MCF 10A (cell line): ENCODE results near the gene PLXDC1. TPM values are rescaled to one million over a fixed set of nuclear protein-coding genes. Genes with fewer than 3 reads are reported as not detected.

Experiments
- BruUV-seq: library from RNA; stranded (reverse); fragments of 400-500 nt; replicated peaks from 2 replicates; lab custom pipeline; 2021; lab: Mats Ljungman, UMichigan
- CTCF ChIA-PET: fragments of 300-600 bp; sonication (Branson Sonifier 250); formaldehyde crosslinking; extraction: SDS; loops from one replicate; lab custom pipeline; 2021; ENCODE audit warnings: antibody characterized with exemption, inconsistent platforms; lab: Yijun Ruan, JAX
- POLR2A ChIA-PET: fragments of 300-600, 350-650 bp; sonication (Branson Sonifier 250); formaldehyde crosslinking; extraction: SDS; loops from one replicate; lab custom pipeline; 2020; ENCODE audit warnings: antibody characterized with exemption, inconsistent platforms; lab: Yijun Ruan, JAX
- DNase-seq: peaks from one replicate; pipeline ENCODE4 v3.0.0-alpha.2; 2018; ENCODE audit not compliant: unreplicated experiment
- H3K27ac Mint-ChIP-seq: one replicate; pipeline ENCODE4 v1.8.0; 2022; ENCODE audit warnings: mild to moderate bottlenecking, low read depth, mixed read lengths; ENCODE audit not compliant: unreplicated experiment
- H3K27me3 Mint-ChIP-seq: one replicate; pipeline ENCODE4 v1.8.0; 2022; ENCODE audit warnings: mixed read lengths; ENCODE audit not compliant: insufficient read depth, unreplicated experiment
- H3K36me3 Mint-ChIP-seq: one replicate; pipeline ENCODE4 v1.8.0; 2022; ENCODE audit warnings: mild to moderate bottlenecking, moderate library complexity, mixed read lengths; ENCODE audit not compliant: insufficient read depth, unreplicated experiment
- H3K4me1 Mint-ChIP-seq: one replicate; pipeline ENCODE4 v1.8.0; 2022; ENCODE audit warnings: mixed read lengths; ENCODE audit not compliant: insufficient read depth, unreplicated experiment
- H3K4me3 Mint-ChIP-seq: one replicate; pipeline ENCODE4 v1.8.0; 2022; ENCODE audit warnings: mild to moderate bottlenecking, moderate library complexity, mixed read lengths; ENCODE audit not compliant: unreplicated experiment
- H3K9me3 Mint-ChIP-seq: one replicate; pipeline ENCODE4 v1.8.0; 2022; ENCODE audit warnings: mixed read lengths; ENCODE audit not compliant: unreplicated experiment
- CTCF ChIP-seq: fragments of 200-600 bp; IDR thresholded peaks from one replicate; pipeline ENCODE4 v1.8.0; 2022; ENCODE audit warnings: antibody characterized with exemption, mild to moderate bottlenecking; ENCODE audit not compliant: unreplicated experiment
- intact Hi-C: fragments of 100-400 bp; cut with micrococcal nuclease; formaldehyde crosslinking; loops from 2 replicates; pipeline ENCODE4 v1.14.1; 2022
- total RNA-seq: library from RNA; stranded (reverse); gene quantifications from 2 replicates; pipeline ENCODE4 v1.2.3, GENCODE V29; 2022

Gene PLXDC1
- total RNA-seq, 1 experiment from 2014 or later = 0.61 TPM

- BruUV-seq = no TSS peak
- Mint-ChIP-seq H3K4me3 (no peak overlapping the region), H3K27ac (no peak overlapping the region), H3K4me1 (peaks cover 10% of the 10 kb centered on the region), H3K27me3 (peaks cover 10% of the 10 kb centered on the region), H3K9me3 (no peaks in the 10 kb centered on the region), H3K36me3 (no peaks in the 10 kb centered on the region)
- TF ChIP-seq CTCF = peak; percentile 49
- ChIA-PET POLR2A (no interaction called here), CTCF (interaction anchor here (0.6 to 3.2 kb wide), 6 partner anchors 8 to 313 kb away, joined by 3 to 24 read pairs (median 4); partner anchors contain the start of gene PLXDC1)
- intact Hi-C loops = loop anchor here (1.0 kb wide), 2 partner anchors 84 to 86 kb away; no protein-coding TSS in a partner anchor
- peak; percentile 55 for DNase-seq
These were observed 82.2 kb downstream of the PLXDC1 start for GRCh38 chr17:39069114-39069756.

- Mint-ChIP-seq H3K9me3 (no peaks in the 10 kb centered on the region), H3K27ac (no peak overlapping the region), H3K4me3 (no peak overlapping the region), H3K36me3 (no peaks in the 10 kb centered on the region), H3K4me1 (peaks cover 18% of the 10 kb centered on the region), H3K27me3 (peaks cover 8% of the 10 kb centered on the region)
- CTCF ChIA-PET = interaction anchor here (0.7 to 6.4 kb wide), 3 partner anchors 58 to 89 kb away, joined by 3 to 26 read pairs (median 9); no protein-coding TSS in a partner anchor
- intact Hi-C loops = no loop called here
- POLR2A ChIA-PET = interaction anchor here (0.9 kb wide), 1 partner anchor 88 kb away, joined by 3 read pairs; no protein-coding TSS in a partner anchor
- BruUV-seq = no TSS peak
- TF ChIP-seq CTCF = no peak
- DNase-seq = no peak
These were observed 86.6 kb downstream of the PLXDC1 start for GRCh38 chr17:39064819-39065218.

- Mint-ChIP-seq H3K4me1 (peaks cover 15% of the 10 kb centered on the region), H3K9me3 (no peaks in the 10 kb centered on the region), H3K4me3 (no peak overlapping the region), H3K36me3 (no peaks in the 10 kb centered on the region), H3K27ac (no peak overlapping the region), H3K27me3 (peaks cover 4% of the 10 kb centered on the region)
- ChIA-PET CTCF (interaction anchor here (0.6 to 6.4 kb wide), 4 partner anchors 15 to 89 kb away, joined by 3 to 26 read pairs (median 6); no protein-coding TSS in a partner anchor), POLR2A (interaction anchor here (0.9 kb wide), 1 partner anchor 88 kb away, joined by 3 read pairs; no protein-coding TSS in a partner anchor)
- BruUV-seq = no TSS peak
- TF ChIP-seq CTCF = no peak
- peak; percentile 41 for DNase-seq
- intact Hi-C loops = no loop called here
These were observed 87.1 kb downstream of the PLXDC1 start for GRCh38 chr17:39064374-39064773.

- POLR2A ChIA-PET = interaction anchor here (0.7 to 1.2 kb wide), 2 partner anchors 81 to 90 kb away, joined by 4 read pairs; no protein-coding TSS in a partner anchor
- intact Hi-C loops = no loop called here
- CTCF ChIA-PET = interaction anchor here (0.6 to 6.4 kb wide), 5 partner anchors 16 to 138 kb away, joined by 3 to 26 read pairs (median 3); no protein-coding TSS in a partner anchor
- TF ChIP-seq CTCF = no peak
- no peak overlapping the region for H3K27ac Mint-ChIP-seq
- H3K36me3 Mint-ChIP-seq = no peaks in the 10 kb centered on the region
- DNase-seq = no peak
- H3K9me3 Mint-ChIP-seq = no peaks in the 10 kb centered on the region
- H3K27me3 Mint-ChIP-seq = no peaks in the 10 kb centered on the region
- BruUV-seq = no TSS peak
- peaks cover 14% of the 10 kb centered on the region for H3K4me1 Mint-ChIP-seq
- H3K4me3 Mint-ChIP-seq = no peak overlapping the region
These were observed 87.8 kb downstream of the PLXDC1 start for GRCh38 chr17:39063681-39064069.
